Upper lobe of left lung (tissue), 6 donors: ENCODE measurements around the gene LAMA2. TPM values are rescaled to one million over a fixed set of nuclear protein-coding genes. Genes with fewer than 3 reads are reported as not detected.

ENCODE experiments used
- ATAC-seq, 2 donors: fragments of 200-7000 bp; cut with Tn5 transposase; one replicate each; pipeline ENCODE4 v1.9.1; 2022; ENCODE audit warnings: mild to moderate bottlenecking in 2 of 2, moderate library complexity in 2 of 2; ENCODE audit not compliant: low FRiP score in 2 of 2
- DNase-seq, 2 donors: peaks; one replicate each; pipeline ENCODE4 v3.0.0-alpha.2; 2019 to 2020
- H3K27ac ChIP-seq, 4 donors: fragments of 200-600 bp; sonication (generic); one replicate each; pipeline ENCODE4 v1.5.1; 2016 to 2019
- H3K27me3 ChIP-seq, 4 donors: fragments of 200-600 bp; sonication (generic); one replicate each; pipeline ENCODE4 v1.5.1; 2017 to 2019
- H3K36me3 ChIP-seq, 4 donors: fragments of 200-600 bp; sonication (generic); one replicate each; pipeline ENCODE4 v1.5.1; 2016 to 2019
- H3K4me1 ChIP-seq, 4 donors: fragments of 200-600 bp; sonication (generic); one replicate each; pipeline ENCODE4 v1.5.1; 2018 to 2019
- H3K4me3 ChIP-seq, 4 donors: fragments of 200-600 bp; sonication (generic); one replicate each; pipeline ENCODE4 v1.5.1; 2017 to 2019; ENCODE audit warnings: mild to moderate bottlenecking in 2 of 4, moderate library complexity in 1 of 4
- H3K9me3 ChIP-seq, 4 donors: fragments of 200-600 bp; sonication (generic); one replicate each; pipeline ENCODE4 v1.5.1; 2018 to 2019
- CTCF ChIP-seq, 6 experiments: fragments of 450-650 bp in 4 of 6; fragments of 200-600 bp in 2 of 6; sonication (generic) in 2 of 6; IDR thresholded peaks; one replicate each; pipeline ENCODE4 v1.5.1; 2016 to 2019; ENCODE audit warnings: antibody characterized with exemption in 6 of 6
- EP300 ChIP-seq, 4 donors: sonication (generic); formaldehyde crosslinking; IDR thresholded peaks; one replicate each; pipeline ENCODE4 v1.5.1; 2017; ENCODE audit warnings: antibody characterized with exemption in 4 of 4, control low read depth in 2 of 4
- POLR2A ChIP-seq, 4 donors: fragments of 450-650 bp; IDR thresholded peaks; one replicate each; pipeline ENCODE4 v1.5.1; 2016 to 2017; ENCODE audit warnings: antibody characterized with exemption in 4 of 4, mild to moderate bottlenecking in 2 of 4
- POLR2AphosphoS5 ChIP-seq, 2 donors: sonication (generic); formaldehyde crosslinking; IDR thresholded peaks; one replicate each; pipeline ENCODE4 v1.5.1; 2017; ENCODE audit warnings: antibody characterized with exemption in 2 of 2
- WGBS, 2 donors: methylation state at CpG; one replicate each; pipeline ENCODE4 v1.1.5; 2017 to 2018; 5-methylcytosine and 5-hydroxymethylcytosine counted together
- total RNA-seq, 6 donors: library from RNA; depleted of rRNA in 4 of 6; stranded (reverse); fragments of >200 nt in 4 of 6; gene quantifications; one replicate each; pipeline versions ENCODE4 v1.1.0 to v1.2.1, GENCODE V29; 2016 to 2021
- donor health status: DM: no; HTN: no; CAD: no; lungs with moderate emphysema.
- donor health status: DM: no; HTN: yes; CAD: no; lungs with severe emphysema.

The LAMA2 gene
- total RNA-seq, 6 donors from 2014 or later: 41.9 to 82.8 (median 62.4) TPM

GRCh38 chr6:128860782-128861181 is 22.2 kb upstream of the LAMA2 start:
- TF ChIP-seq EP300 (IDR thresholded peaks at IDR 0.05): no peak
- no peak for TF ChIP-seq POLR2A (IDR thresholded peaks at IDR 0.05)
- TF ChIP-seq CTCF (IDR thresholded peaks at IDR 0.05): no peak
- no peak for TF ChIP-seq POLR2AphosphoS5 (IDR thresholded peaks at IDR 0.05)
- ATAC-seq: no peak
- 68 to 83% methylated on average over 1 of the region's 1 CpG for WGBS, 2 donors

GRCh38 chr6:128863983-128864382 is 19.0 kb upstream of the LAMA2 start:
- ATAC-seq: no peak
- DNase-seq: no peak
- TF ChIP-seq POLR2AphosphoS5 (IDR thresholded peaks at IDR 0.05): no peak
- TF ChIP-seq CTCF (IDR thresholded peaks at IDR 0.05): no peak
- TF ChIP-seq EP300 (IDR thresholded peaks at IDR 0.05): no peak
- TF ChIP-seq POLR2A (IDR thresholded peaks at IDR 0.05): no peak
- no peaks in the 10 kb centered on the region for H3K36me3 ChIP-seq
- H3K27me3 ChIP-seq: no peaks in the 10 kb centered on the region
- no peaks in the 10 kb centered on the region for H3K9me3 ChIP-seq
- H3K27ac ChIP-seq: no peak overlapping the region
- H3K4me1 ChIP-seq: no peaks in the 10 kb centered on the region
- no peak overlapping the region for H3K4me3 ChIP-seq

More at GRCh38 chr6:128860782-128861181, 22.2 kb upstream of the LAMA2 start:
- Histone ChIP-seq H3K9me3 (no peaks in the 10 kb centered on the region), H3K4me1 (no peaks in the 10 kb centered on the region), H3K27me3 (no peaks in the 10 kb centered on the region), H3K4me3 (no peak overlapping the region), H3K27ac (no peak overlapping the region), H3K36me3 (no peaks in the 10 kb centered on the region)
- DNase-seq: no peak

- no peak overlapping the region for H3K27ac ChIP-seq
- H3K9me3 ChIP-seq: no peaks in the 10 kb centered on the region
- H3K4me1 ChIP-seq: no peaks in the 10 kb centered on the region
- no peak overlapping the region for H3K4me3 ChIP-seq
- no peaks in the 10 kb centered on the region for H3K36me3 ChIP-seq
- H3K27me3 ChIP-seq: no peaks in the 10 kb centered on the region
- no peak for DNase-seq
- ATAC-seq: no peak
- 72 to 82% methylated on average over 3 of the region's 3 CpGs for WGBS, 2 donors
- TF ChIP-seq POLR2AphosphoS5 (IDR thresholded peaks at IDR 0.05) (no peak), EP300 (IDR thresholded peaks at IDR 0.05) (no peak)
Measured at GRCh38 chr6:128870746-128871145, 12.2 kb upstream of the LAMA2 start.

- Histone ChIP-seq H3K4me3 (no peak overlapping the region), H3K36me3 (no peaks in the 10 kb centered on the region), H3K9me3 (no peaks in the 10 kb centered on the region), H3K27ac (no peak overlapping the region), H3K27me3 (no peaks in the 10 kb centered on the region), H3K4me1 (no peaks in the 10 kb centered on the region)
- DNase-seq: no peak
- TF ChIP-seq POLR2AphosphoS5 (IDR thresholded peaks at IDR 0.05) (no peak), POLR2A (IDR thresholded peaks at IDR 0.05) (no peak), EP300 (IDR thresholded peaks at IDR 0.05) (no peak), CTCF (IDR thresholded peaks at IDR 0.05) (no peak)
- no peak for ATAC-seq
Measured at GRCh38 chr6:128874863-128875262, 8.1 kb upstream of the LAMA2 start.

GRCh38 chr6:128882560-128882959 is 378 bp upstream of the LAMA2 start:
- H3K36me3 ChIP-seq: no peaks in the 10 kb centered on the region
- 44% methylated on average over 2 of the region's 2 CpGs for WGBS, 2 donors
- TF ChIP-seq CTCF (IDR thresholded peaks at IDR 0.05) (no peak), EP300 (IDR thresholded peaks at IDR 0.05) (no peak), POLR2A (IDR thresholded peaks at IDR 0.05) (no peak), POLR2AphosphoS5 (IDR thresholded peaks at IDR 0.05) (no peak)
- no peaks in the 10 kb centered on the region for H3K9me3 ChIP-seq
- peak in 1 of 2 donors; percentile 33 for ATAC-seq
- no peak for DNase-seq
- H3K4me1 ChIP-seq: no peaks in the 10 kb centered on the region
- H3K27ac ChIP-seq: peak overlapping the region in 2 of 4 donors; percentile 16 to 43
- H3K27me3 ChIP-seq: no peaks in the 10 kb centered on the region
- H3K4me3 ChIP-seq: peak overlapping the region in 2 of 4 donors; percentile 52
